HG03575 (cell line): ENCODE results near the gene MATK.
"Not testable (repeated sequence)": the region's sequence is repeated elsewhere in the genome, so short reads cannot be mapped to it uniquely, and the experiment has no call there.

Experiments used
- ATAC-seq: cut with Tn5 transposase; IDR thresholded peaks from one replicate; pipeline ENCODE4 v1.9.1; 2021; ENCODE audit not compliant: unreplicated experiment, insufficient number of reproducible peaks, low FRiP score; ENCODE audit errors: extremely low read depth

Gene MATK

DNA sequence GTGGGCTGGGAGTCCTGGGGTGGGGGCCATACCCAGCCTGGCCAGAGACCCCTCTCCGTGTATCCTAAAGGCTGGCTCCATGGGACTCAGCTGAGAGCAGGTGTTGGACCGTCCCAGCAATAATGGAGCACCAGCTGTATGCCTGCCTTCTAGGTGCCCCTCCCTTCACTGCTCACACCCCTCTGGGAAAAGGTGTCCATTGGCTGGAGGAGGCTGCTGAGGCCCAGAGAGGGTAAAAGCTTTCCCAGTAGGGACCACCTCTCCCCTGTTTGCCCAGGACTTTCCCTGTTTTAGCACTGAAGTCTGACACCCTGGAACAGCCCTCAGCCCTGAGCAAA lies 10.8 kb downstream of the MATK start:
- no peak for ATAC-seq

DNA sequence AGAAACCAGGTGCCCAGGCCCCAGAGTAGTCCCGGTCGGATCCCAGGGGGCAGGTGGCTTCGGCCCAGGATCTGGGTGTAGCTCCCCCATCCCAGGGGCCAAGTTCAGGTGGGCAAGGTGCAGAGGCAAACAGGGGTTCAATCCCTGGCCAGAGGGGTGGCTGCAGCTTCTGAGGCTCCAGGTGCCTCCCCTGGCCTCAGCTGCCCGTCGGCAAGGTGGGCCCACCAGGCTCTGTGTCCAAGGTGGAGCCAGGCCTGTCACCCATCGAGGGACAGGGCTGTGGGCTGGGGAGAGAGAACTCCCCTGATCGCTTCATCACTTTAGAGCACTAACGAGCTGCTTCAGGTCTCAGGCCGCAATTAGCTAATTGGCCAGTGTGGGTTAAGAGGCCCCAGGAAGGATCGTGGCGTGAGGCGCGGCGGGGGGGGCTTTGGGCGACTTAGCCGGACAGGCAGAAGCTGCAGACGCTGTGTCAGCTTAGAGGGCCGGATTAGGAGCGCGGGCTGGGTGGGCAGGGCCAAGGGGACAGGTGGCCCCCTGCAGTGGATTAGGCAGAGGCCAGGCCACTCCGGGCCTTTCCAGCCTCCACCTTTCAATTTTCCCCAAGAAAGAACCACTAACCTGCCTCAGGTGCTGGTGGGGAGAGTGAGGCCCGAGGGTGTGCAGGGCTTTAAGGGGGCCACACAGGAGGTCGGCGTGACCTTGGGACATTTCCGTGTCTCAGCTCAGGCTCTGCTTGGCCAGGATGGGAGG lies 11.4 kb downstream of the MATK start:
- no peak for ATAC-seq

DNA sequence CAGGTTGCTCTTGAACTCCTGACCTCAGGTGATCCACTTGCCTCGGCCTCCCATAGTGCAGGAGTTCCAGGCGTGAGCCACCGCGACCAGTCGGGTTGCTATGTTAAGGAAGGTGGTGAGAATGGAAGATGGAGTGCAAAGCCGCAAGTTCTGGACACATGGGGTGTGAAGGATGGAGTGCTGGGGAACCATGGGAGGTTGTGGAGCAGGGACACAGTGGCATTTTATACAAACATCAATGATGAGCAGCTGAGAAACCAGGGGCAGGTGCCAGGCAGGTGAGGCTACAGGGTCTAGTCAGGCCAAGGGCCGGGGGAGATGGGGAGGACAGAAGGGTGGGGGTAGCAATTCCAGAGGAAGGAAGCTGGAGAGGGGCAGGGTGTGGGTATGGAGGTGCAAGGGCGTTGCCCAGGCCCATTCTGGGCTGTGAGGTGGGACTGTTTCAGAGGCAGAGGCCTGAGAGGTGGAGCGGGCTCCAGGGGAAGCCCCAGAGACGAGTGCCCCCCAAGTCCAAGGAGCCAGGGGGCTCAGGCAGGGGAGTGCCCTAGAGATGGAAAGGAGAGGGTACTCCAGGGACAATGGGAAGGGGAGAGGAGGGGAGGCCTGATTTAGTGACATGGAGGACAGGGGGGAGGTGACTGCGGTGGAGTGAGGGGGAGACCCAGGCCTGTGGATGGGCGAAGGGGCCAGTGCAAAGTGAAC lies 12.2 kb downstream of the MATK start:
- ATAC-seq: no peak

DNA sequence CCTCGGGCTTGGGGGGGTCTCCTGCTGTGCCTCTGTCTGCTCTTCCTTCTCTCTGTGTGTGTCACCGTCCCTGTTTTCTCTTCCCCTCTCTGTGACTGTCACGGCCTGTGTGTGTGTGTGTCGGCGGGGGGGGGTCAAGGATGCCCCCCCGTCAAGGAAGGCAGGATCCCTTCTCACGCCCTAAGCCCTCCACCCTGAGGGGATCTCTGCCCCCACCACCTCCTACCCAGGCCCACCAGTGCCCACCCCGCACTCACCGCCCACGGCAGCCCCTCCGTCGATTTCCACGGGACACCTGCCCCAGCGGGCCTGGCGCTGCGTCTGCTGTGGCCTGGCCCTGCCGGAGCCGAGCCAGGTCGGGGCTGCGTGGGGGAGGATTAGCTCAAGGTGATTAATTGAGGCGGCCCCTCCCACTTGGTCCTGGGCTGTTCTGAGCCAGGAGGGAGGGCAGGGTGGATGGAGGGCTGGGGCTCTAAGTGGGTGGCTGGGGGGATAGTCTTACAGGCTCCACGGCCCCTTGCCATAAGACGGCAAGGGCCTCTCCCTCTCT lies 14.2 kb downstream of the MATK start, which contains the start of gene RAX2:
RAX2 (minus strand) TSS at position 323 of the 550 bp plus-strand sequence. CDS start 486 bp downstream, outside the sequence.
- no peak for ATAC-seq

DNA sequence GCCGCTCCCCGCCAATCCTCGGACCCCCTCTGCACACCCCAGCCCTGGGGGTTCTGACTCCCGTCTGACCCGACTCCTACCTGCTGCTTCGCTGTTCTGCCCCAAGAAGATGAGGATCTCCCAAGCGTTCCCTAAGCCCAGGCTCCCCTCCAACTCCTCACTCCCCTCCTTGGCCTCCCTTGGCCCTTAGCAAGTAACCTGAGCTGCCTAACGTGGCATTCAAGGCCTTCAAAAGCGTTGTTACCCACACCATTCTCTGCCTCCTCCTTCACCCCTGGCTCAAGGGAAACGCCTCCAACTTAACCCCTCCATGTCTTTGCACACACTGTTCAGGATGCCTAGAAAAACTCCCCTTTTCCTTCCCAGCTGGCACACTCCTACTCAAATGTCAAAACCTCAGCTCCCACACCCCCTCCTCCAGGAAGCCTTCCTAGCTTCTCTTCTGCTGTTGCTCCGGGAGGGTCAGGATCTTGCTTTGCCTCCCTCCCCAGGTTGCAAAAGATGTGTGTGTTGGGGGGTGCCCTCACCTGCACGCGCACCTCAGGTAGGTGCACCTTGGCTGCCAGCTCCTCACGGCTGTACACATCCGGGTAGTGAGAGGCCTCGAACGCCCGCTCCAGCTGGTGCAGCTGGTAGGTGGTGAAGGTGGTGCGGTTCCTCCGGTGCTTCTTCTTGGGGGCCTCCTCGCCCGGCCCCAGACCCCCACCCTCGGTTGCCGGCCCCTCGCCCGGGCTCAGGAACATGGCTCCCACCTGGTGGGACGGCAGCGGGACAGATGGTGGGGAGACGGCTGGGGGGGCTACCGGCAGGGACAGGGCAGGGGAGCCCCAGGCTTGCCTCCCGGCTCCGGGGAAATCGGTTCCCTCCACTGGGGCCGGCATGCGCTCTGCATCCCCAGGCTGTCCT lies 14.9 kb downstream of the MATK start:
- no peak for ATAC-seq

DNA sequence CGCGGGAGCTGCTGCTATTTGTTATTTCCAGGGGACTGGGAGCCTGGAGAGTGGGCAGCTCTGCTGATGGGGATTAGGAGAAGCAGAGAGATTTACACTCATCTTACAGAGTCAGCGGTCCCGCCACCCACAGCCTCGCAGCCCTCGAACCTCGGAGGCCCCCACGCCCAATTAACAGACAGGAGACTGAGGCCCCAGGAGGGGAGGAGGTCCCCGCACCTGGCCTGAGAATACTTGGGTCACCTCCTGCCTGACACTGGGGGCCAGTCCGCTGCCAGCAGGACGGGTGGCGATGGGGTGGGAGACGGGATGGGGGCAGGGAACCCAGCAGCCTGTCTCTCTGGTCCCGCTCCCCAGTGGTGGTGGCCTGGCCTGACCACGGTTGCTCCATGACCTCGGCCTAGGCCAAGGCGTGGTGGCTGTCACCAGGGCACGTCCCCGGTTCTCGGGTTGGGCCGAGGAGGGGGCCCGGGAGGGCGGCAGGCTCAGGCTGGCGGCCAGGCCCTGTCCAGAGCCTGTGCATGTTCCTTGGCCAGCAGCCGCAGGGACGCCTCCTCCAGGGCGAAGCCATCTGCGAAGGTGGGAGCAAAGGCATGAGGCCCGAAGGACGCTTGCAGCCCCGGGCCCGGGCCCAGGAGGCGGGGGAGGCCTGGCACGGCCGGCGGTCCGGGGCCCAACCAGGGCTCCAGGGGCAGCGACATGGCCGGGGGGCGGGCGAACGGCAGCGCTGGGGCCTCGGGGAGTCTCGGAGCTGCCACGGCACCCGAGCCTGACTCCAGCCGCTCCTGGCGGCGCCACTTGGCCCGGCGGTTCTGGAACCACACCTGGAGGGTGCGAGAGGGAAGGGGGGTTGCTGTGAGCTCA lies 15.8 kb downstream of the MATK start:
- no peak for ATAC-seq

DNA sequence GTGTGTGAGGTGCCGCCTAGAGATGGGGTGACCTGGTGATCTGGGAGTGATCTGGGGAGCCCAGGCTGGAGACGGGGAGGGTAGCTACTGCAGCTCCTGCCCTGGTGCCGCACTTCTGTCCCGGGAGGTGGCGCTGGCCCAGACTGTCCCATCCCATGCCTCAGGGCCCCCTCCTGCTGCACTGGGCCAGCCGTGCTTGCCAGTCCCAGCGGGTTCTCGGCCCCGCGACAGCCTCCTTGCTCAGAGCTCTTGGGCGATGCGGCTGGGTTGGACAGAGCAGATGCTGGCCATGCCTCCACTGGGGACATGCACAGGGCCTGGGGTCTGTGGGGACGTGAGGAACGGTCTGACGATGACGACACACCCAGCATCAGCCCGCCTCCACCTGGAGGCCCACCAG lies 16.7 kb downstream of the MATK start:
- ATAC-seq: no peak

DNA sequence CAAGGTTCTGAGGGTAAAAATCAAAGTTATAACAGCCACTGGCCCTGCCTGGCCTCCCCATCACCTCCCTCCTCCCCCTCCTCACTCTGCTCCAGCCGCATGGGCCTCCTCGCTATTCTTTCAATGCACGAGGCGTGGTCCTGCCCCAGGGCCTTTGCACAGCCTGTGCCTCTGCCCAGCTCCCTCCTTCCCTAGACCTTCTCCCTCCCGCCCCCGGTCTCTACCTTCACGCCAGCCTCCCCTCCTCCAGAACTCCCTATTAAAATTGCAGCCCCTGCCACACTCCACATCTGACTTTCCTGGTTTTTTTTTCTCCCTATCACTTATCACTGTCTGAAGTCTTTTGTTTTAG lies 17.5 kb downstream of the MATK start:
- no peak for ATAC-seq

DNA sequence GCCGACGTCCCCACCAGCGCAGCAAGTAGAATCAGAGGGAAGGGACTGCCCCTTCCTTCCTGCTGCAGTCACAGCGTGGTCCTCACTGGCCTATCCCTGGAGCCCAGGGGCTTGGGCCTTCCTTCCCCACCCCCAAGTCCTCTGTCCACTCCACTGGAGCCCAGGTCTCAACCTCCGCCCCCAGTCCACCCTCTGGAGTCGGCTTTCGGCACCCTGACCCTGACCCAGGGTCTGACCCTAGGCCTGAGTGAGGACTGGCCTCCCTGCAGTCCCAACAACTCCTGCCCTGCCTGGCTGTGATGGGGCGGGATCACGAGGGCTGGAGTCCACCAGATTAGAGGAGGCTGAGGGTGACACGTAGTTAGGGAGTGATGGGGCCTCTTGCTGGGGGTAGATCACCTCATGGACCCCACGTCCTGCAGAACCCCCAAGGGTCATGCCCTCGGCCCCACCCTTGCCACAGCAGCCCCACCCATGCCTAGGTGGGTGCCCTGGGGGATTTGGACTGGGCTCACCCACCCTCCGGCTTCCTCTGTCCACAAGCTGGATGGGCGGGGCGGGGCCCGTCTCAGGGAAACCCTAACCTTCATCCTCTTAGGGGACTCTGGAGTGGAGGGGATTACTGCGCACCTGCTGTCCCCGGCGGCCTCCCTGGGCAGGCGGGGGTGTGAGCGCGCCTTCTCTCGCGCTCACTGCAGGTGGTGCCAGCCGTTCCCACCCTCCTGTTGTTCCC lies 18.0 kb downstream of the MATK start:
- no peak for ATAC-seq

DNA sequence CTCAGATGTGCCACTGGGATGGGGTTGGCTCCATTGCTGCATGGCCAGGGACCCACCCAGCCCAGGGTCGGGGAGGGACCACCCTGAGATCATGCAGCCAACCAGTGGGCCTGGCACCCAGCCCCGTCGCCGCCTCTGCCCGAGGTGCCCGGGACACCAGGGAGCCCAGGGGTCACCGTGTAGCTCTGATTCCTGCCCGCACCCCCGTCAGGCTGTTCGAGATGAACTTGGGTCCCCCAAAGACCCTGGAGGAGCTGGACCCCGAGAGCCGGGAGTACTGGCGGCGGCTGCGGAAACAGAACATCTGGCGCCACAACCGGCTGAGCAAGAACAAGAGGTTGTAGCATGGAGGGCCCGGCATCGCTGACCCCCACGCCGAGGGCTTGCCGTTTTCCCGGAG lies 19.1 kb downstream of the MATK start:
- ATAC-seq: no peak

DNA sequence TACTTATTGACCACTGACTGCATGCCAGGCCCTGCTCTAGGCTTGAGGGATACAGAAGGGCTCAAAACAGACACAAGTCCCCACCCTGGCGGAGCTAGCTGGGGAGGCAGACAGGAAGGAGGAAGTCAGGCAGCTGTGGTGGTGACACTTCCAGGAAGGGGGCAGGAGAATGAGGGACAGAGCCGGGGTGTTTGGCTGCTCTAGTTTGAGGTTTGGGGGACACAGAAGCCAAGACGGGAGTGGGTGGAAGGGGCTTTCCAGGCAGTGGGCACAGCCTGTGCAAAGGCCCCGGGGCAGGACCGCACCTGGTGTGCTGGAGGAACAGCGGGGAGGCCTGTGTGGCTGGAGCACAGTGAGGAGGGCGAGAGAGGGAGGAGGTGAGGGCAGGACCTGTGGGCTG lies 19.7 kb downstream of the MATK start:
- no peak for ATAC-seq

DNA sequence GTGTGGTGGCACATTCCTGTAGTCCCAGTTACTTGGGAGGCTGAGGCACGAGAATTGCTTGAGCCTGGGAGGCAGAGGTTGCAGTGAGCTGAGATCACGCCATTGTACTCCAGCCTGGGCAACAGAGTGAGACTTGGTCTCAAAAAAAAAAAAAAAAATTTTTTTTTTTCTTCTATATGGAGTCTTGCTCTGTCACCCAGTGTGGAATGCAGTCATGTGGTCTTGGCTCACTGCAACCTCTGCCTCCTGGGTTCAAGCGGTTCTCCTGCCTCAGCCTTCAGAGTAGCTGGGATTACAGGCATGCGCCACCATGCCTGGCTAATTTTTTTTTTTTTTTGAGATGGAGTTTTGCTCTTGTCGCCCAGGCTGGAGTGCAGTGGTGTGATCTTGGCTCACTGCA lies 20.4 kb downstream of the MATK start:
- not testable (repeated sequence) for ATAC-seq

DNA sequence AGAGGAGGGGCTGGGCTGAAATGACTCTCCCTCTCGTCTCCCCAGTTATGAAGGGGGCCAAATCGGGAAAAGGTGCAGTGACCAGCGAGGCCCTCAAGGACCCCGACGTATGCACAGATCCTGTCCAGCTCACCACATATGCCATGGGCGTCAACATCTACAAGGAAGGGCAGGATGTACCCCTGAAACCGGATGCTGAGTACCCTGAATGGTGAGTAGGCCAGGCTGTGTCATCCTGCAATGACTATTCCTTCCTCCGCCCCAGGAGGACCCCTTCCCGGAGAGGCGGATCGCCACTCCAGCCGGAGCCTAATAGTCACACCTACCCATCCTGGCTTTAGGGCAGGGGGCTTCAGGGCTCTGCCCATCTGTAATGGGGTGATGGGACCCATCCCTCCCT lies 21.1 kb downstream of the MATK start:
- no peak for ATAC-seq

DNA sequence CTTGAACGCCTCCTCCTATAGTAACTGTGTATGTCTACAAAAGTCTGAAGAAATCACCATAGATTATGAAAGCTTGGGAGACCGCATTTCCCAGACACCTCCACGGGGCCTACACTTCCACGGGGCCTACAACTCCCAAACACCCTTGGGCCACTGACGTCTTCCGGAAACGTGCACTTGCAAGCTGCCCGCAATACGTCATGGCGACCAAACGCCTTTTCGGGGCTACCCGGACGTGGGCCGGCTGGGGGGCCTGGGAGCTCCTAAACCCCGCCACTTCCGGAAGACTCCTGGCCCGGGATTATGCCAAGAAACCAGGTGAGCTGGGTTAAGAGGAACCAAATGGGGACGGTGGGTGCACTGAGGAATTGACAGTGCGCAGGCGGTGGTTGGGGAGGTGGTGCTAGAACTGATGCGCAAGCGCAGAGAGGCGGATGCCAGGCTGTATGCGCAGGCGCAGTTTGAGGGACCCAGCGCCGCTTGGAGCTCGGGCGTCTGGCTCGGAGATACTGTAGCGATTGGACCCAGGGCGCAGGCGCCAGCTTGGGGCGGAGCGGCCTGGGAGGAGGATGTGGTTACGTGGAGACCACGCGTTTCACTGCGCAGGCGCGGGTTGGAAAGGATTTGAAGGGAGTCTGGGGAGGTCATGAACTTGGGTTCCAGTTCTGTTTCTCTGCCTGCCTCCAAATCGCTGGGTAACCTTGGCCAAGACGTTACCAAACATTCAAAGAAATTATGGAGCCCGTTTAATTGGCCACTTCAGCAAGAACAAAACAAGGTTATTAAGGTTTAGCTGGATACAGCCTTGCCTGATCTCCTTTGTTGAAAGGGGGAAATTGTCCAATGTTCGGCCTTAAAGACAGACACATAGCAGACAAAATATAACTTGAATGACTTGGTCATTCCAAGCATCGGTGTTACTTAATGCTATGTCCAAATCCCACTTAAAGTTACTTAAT lies 23.4 kb downstream of the MATK start, which contains the start of gene MRPL54:
MRPL54 (plus strand) TSS at position 182 of the 959 bp plus-strand sequence; CDS start at position 201, 19 bp downstream.
- peak; percentile 39 for ATAC-seq

DNA sequence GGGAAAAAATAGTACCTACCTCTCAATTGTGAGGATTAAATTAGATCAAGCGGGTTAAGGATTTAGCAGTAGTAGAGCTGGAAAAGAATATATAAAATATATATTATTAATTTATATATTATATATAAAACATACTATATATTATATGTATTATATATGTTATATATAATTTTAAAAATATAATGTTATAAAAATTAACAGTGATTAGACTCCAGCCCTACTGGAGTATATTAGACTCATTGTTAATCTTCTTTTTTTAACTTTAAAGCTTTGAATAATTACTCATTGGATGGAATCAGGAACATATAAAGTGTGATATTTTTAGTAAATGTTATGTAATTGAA lies 24.1 kb downstream of the MATK start:
- ATAC-seq: no peak

DNA sequence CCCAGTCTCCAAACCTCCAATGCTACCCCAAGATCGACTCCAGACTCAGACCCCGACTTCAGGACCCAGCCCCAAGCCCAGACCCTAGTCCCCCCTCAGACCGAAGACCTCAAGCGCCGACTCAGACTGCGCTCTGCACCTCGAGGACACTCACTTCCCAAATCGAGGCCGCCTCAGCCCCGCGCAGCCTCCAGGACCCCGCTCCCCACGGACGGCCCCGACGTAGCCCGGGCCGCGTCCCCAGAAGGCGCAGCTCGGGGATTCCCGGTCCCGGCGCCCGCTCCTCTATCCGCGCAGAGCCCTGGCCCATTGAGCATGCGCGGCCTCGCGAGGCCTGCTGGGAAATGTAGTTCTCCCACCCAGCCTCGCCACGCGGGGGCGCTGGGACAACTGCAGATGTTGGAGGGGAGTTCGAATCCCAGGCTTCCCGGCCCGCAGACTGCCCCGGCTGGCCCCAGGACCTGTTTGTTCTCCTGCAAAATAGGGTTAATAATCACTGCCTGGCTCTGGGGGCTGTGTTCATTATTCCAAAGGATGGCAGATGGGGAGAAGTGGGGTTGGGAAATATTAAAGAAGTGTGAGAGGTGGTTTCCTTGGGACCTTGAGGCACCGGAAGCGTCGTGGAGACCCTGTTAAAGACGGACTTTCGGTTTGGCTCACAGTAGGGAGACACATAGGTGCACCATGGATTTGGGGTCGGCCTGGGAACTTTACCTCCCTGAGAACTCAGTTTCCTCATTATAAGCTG lies 24.6 kb downstream of the MATK start, which contains the start of gene APBA3:
APBA3 (minus strand) TSS at position 311 of the 748 bp plus-strand sequence. CDS start 1,428 bp downstream, outside the sequence.
- ATAC-seq: no peak
